ENCODE results near the gene GREM2.

DNA sequence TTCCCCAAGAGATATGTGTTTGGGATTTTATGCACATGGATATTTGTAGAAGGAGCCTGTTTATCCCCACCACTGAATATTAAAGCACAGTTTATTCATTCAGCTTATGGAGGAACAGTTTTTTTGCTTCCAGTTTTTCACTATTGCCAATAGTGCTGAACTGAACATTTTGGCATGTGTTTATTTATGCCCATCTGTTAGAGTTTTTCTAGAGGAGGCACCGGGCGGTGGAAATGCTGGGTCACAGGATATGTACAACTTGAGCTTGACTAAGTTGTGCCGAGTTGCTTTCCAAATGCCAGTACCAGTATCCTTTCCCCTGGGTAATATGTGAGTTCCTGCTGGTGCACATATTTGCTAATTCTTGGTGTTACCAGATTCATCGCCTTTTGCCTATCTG lies 111.3 kb downstream of the GREM2 start:
- TF ChIP-seq, protein P1, sequence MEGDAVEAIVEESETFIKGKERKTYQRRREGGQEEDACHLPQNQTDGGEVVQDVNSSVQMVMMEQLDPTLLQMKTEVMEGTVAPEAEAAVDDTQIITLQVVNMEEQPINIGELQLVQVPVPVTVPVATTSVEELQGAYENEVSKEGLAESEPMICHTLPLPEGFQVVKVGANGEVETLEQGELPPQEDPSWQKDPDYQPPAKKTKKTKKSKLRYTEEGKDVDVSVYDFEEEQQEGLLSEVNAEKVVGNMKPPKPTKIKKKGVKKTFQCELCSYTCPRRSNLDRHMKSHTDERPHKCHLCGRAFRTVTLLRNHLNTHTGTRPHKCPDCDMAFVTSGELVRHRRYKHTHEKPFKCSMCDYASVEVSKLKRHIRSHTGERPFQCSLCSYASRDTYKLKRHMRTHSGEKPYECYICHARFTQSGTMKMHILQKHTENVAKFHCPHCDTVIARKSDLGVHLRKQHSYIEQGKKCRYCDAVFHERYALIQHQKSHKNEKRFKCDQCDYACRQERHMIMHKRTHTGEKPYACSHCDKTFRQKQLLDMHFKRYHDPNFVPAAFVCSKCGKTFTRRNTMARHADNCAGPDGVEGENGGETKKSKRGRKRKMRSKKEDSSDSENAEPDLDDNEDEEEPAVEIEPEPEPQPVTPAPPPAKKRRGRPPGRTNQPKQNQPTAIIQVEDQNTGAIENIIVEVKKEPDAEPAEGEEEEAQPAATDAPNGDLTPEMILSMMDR (conservative IDR thresholded peaks at IDR 0.05; ENCODE audit: low read length), result no peak
- no peak for TF ChIP-seq EZH2phosphoT487 (IDR thresholded peaks at IDR 0.05; ENCODE audit: borderline replicate concordance)

Data from Loucy (cell line).